Measurements from ENCODE around the gene ATOSB. TPM values are rescaled to one million over a fixed set of nuclear protein-coding genes. Genes with fewer than 3 reads are reported as not detected.

ATOSB gene
- total and polyA plus RNA-seq, 2 experiments from 2014 or later = 16.1 to 18.3 TPM

GRCh38 chr9:35102465-35102768, 13.2 kb downstream of the ATOSB start:
- no peak for TF ChIP-seq CTCF (IDR thresholded peaks at IDR 0.05; ENCODE audit: poor library complexity)
- no peak for TF ChIP-seq EZH2phosphoT487 (IDR thresholded peaks at IDR 0.05; ENCODE audit: low read depth, severe bottlenecking, unreplicated experiment)
- no peak for TF ChIP-seq EZH2 (IDR thresholded peaks at IDR 0.05; ENCODE audit: borderline replicate concordance)
- no peaks in the 10 kb centered on the region for H3K9me2 ChIP-seq (replicated peaks; ENCODE audit: insufficient read depth)
- H3K4me3 ChIP-seq = peak overlapping the region; percentile 73
- no peaks in the 10 kb centered on the region for H4K20me1 ChIP-seq (ENCODE audit: insufficient read depth, poor library complexity, severe bottlenecking)
- peak overlapping the region; percentile 97 for H3K4me2 ChIP-seq
- no peaks in the 10 kb centered on the region for H3K9me3 ChIP-seq (ENCODE audit: low read depth)
- H3K79me2 ChIP-seq = peaks cover 16% of the 10 kb centered on the region
- H3K27ac ChIP-seq = peak overlapping the region; percentile 83
- H3K27me3 ChIP-seq = no peaks in the 10 kb centered on the region
- peak overlapping the region; percentile 81 for H2AFZ ChIP-seq
- no peaks in the 10 kb centered on the region for H3K36me3 ChIP-seq (replicated peaks; ENCODE audit: insufficient read depth, low read depth)
- no peak for DNase-seq (ENCODE audit: low spot score)
- peaks cover 11% of the 10 kb centered on the region for H3K4me1 ChIP-seq (ENCODE audit: insufficient read depth)
- 6% methylated on average over 10 of the region's 10 CpGs for WGBS (ENCODE audit: low lambda C conversion rate, missing lambda C conversion rate)

GRCh38 chr9:35097573-35097972, 18.1 kb downstream of the ATOSB start:
- H3K27me3 ChIP-seq = no peaks in the 10 kb centered on the region
- no peaks in the 10 kb centered on the region for H3K9me3 ChIP-seq (ENCODE audit: low read depth)
- no peaks in the 10 kb centered on the region for H3K9me2 ChIP-seq (replicated peaks; ENCODE audit: insufficient read depth)
- 92% methylated on average over 3 of the region's 3 CpGs for WGBS (ENCODE audit: low lambda C conversion rate, missing lambda C conversion rate)
- no peak overlapping the region for H2AFZ ChIP-seq
- peaks cover 20% of the 10 kb centered on the region for H3K79me2 ChIP-seq
- DNase-seq (ENCODE audit: low spot score) = no peak
- no peaks in the 10 kb centered on the region for H3K36me3 ChIP-seq (replicated peaks; ENCODE audit: insufficient read depth, low read depth)
- TF ChIP-seq CTCF (IDR thresholded peaks at IDR 0.05; ENCODE audit: poor library complexity) (no peak), EZH2 (IDR thresholded peaks at IDR 0.05; ENCODE audit: borderline replicate concordance) (no peak), EZH2phosphoT487 (IDR thresholded peaks at IDR 0.05; ENCODE audit: low read depth, severe bottlenecking, unreplicated experiment) (no peak)
- H3K4me1 ChIP-seq (ENCODE audit: insufficient read depth) = peaks cover 11% of the 10 kb centered on the region
- no peak overlapping the region for H3K4me3 ChIP-seq
- H4K20me1 ChIP-seq (ENCODE audit: insufficient read depth, poor library complexity, severe bottlenecking) = no peaks in the 10 kb centered on the region
- H3K4me2 ChIP-seq = no peak overlapping the region
- H3K27ac ChIP-seq = no peak overlapping the region

GRCh38 chr9:35096035-35096849, 19.4 kb downstream of the ATOSB start, which contains the start of gene PIGO:
TSS of gene PIGO (minus strand) at chr9:35096591. CDS start at chr9:35095565, 1,026 bp downstream.
- Histone ChIP-seq H3K36me3 (replicated peaks; ENCODE audit: insufficient read depth, low read depth) (no peaks in the 10 kb centered on the region), H3K9me2 (replicated peaks; ENCODE audit: insufficient read depth) (no peaks in the 10 kb centered on the region), H3K4me1 (ENCODE audit: insufficient read depth) (peaks cover 5% of the 10 kb centered on the region), H3K27me3 (no peaks in the 10 kb centered on the region), H4K20me1 (ENCODE audit: insufficient read depth, poor library complexity, severe bottlenecking) (no peaks in the 10 kb centered on the region), H3K4me2 (peak within 1 kb of the TSS; percentile 75), H3K9me3 (ENCODE audit: low read depth) (no peaks in the 10 kb centered on the region), H2AFZ (peak within 1 kb of the TSS; percentile 88), H3K79me2 (peaks cover 7% of the 10 kb centered on the region), H3K4me3 (peak within 1 kb of the TSS; percentile 53), H3K27ac (peak within 1 kb of the TSS; percentile 99)
- TF ChIP-seq CTCF (IDR thresholded peaks at IDR 0.05; ENCODE audit: poor library complexity) (peak; percentile 75), EZH2phosphoT487 (IDR thresholded peaks at IDR 0.05; ENCODE audit: low read depth, severe bottlenecking, unreplicated experiment) (no peak), EZH2 (IDR thresholded peaks at IDR 0.05; ENCODE audit: borderline replicate concordance) (no peak)
- DNase-seq (ENCODE audit: low spot score) = peak; percentile 94
- 2% methylated on average over 52 of the region's 53 CpGs for WGBS (ENCODE audit: low lambda C conversion rate, missing lambda C conversion rate)

All from hepatocyte (in vitro differentiated cells).